Renal cortical epithelial cell (primary cell): ENCODE results near the gene BRF1. TPM values are rescaled to one million over a fixed set of nuclear protein-coding genes. Genes with fewer than 3 reads are reported as not detected.
A peak's percentile ranks its signal among the peaks of the same experiment; 100 is the strongest.
"Not testable (repeated sequence)": the region's sequence is repeated elsewhere in the genome, so short reads cannot be mapped to it uniquely, and the experiment has no call there.

Experiments
- DNase-seq: peaks from one replicate; pipeline ENCODE4 v3.0.0-alpha.2; 2011; ENCODE audit warnings: low read depth
- total RNA-seq: library from RNA; depleted of rRNA; stranded (reverse); fragments of >200 nt; gene quantifications from 2 replicates; pipeline ENCODE4 v1.2.3, GENCODE V29; 2014

The BRF1 gene
- total RNA-seq, 1 donor from 2014 or later = 47.9 TPM

- no peak for DNase-seq
These were observed 31.6 kb upstream of the BRF1 start for GRCh38 chr14:105332350-105332874.

- DNase-seq = no peak
These were observed 31.0 kb upstream of the BRF1 start for GRCh38 chr14:105331575-105332349.

DNA sequence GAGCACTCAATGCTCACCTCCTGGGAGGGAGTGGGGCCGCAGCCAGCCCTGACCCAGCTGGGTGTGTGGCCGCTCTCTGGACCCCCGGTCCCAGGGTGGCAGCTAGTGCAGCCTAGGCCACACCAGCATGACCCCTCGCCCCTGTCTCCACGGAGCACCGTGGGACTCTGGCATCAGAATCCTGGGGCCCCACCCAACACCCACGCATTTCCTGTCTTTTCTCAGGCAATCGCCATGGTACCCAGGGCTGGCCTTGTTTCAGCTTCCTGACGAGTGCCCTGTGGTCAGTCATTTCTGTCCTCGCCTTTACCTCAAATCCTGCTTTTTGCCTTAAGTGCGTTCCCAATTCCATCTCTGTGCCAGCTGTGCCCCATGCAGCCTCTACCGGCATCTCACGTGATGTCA lies 29.7 kb upstream of the BRF1 start:
- DNase-seq = peak; percentile 45

- no peak for DNase-seq
These were observed 28.8 kb upstream of the BRF1 start for GRCh38 chr14:105329411-105330150.

GRCh38 chr14:105328678-105329390 lies 28.0 kb upstream of the BRF1 start:
- DNase-seq = no peak

GRCh38 chr14:105328070-105328677 lies 27.4 kb upstream of the BRF1 start:
- no peak for DNase-seq

GRCh38 chr14:105327695-105328045 lies 26.9 kb upstream of the BRF1 start:
- not testable (repeated sequence) for DNase-seq

GRCh38 chr14:105326891-105327694 lies 26.3 kb upstream of the BRF1 start:
- no peak for DNase-seq

DNA sequence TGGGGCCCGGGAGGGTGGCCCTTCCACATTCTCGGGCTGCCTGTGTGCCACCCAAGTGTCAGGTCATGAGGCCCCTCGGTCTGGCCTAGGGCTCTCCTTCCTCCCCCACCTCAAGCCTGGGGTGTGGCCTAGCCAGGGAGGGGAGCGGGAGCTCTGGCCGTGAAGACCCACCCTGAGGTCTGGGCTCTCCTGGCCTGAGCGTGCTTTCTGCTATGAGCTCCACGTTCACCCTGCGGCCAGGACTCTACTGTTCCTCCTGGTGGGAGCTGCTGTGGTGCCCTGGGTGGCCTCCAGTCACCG lies 25.7 kb upstream of the BRF1 start:
- DNase-seq = no peak

- no peak for DNase-seq
These were observed 25.1 kb upstream of the BRF1 start for GRCh38 chr14:105325716-105326567.

DNA sequence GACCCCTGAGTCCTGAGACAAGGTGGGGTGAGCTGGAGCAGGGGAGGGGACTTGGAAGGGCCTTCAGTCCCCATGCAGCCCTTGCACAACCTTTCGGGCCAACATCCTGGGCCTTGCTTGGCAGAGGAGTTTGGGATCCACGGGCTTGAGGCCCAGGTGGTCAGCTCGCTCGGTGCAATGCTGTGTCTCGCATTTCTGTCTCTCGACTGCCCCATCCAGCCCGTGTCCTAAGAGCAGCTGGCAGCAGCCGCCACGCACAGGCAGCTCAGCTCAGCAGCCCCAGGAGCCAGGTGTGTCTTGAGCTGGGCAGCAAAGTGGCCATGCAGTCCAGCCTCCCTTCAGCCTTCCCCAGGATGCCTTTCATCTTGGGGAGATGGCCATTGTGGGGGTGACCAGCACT lies 24.5 kb upstream of the BRF1 start:
- DNase-seq = no peak

GRCh38 chr14:105324871-105325270 lies 24.1 kb upstream of the BRF1 start:
- no peak for DNase-seq

DNA sequence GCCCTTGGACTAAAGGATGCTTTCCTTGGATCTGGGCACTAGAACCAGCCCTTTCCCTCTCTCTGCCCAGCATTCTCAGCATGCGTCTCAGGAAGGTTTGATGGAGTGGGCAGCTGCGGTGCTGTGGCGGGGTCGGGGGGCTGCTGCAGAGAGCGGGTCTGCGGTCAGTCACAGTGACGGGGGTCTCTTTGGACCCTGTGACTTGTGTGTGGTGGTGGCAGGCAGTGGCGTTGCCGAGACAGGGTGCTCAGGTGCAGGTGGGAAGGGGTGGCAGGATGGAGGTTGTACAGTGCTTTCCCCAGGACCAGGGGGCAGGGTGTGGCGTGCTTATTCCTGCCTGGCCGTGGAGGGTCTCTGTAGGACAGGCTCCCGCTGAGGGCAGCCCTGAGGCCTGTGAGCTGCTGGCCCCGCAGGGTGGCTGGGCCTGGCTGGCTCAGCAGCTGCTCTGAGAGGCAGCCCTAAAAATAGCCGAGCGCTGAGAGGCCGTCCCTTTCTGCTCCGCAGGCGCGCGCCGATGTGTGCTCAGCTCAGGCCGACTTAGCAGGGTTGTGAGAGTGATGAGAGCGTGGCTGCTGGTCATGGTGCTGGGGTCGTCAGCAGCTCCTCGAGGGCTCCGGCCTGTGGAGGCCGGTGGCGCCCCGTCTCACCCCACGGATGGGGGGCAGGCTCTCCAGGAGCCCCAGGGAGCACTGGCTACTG lies 23.4 kb upstream of the BRF1 start:
- DNase-seq = no peak

GRCh38 chr14:105323663-105324062 lies 22.9 kb upstream of the BRF1 start:
- DNase-seq = no peak

DNA sequence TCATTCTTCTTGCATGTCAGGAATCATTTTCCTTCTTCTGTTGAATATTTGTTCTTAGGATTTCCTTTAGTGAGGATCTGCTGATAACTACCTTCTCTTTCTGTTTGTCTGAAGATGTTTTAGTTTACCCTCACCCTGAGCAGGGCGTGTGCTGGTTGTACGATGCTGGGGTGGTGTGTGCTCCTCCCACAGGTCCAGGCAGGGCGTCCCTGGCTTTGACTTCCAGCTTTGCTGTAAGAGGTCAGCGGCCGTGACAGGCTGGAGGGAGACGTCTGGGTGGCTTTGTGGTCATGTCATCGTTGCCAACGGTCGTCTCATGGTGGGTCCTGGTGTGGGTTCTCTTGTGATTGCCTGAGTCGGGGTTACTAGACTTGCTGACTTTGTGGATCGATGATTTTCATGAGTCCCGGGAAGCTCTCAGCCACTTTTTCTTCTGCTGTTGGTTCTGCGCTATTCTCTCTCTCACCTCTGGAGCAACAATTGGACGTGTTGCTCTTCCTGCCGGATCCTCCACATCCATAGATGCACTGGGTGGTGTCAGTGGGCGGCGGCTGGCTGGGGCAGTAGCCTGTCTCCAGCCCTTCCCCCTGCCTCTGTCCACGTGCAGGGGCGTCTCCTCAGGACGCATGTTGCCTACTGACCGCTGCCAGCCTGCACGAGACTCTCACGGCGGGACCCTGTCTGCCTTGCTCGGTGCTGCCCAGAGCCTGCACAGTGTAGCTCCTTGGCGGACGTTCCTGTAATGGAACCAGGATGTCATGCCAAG lies 22.2 kb upstream of the BRF1 start:
- no peak for DNase-seq

DNA sequence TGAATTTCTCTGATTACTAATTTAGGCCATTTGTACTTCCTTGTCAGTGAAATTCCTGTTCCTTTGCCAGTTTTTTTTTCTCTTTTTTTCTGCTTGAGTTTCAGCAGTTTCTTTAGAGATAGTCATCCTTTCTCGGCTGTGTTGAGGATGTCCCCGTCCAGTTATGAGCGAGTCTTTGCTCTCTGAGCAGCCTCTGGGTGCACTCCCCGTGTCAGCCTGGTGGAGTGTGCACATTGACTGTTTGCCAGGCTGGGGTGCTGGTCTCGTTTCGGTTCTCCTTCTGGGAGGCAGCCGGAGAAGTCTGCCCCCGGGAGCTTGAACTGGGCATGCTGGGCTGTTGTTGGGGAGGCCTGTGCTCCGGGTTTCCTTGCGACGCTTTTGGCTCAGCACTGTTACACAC lies 16.7 kb upstream of the BRF1 start:
- DNase-seq = peak; percentile 51

GRCh38 chr14:105316968-105317510 lies 16.2 kb upstream of the BRF1 start:
- no peak for DNase-seq

GRCh38 chr14:105316577-105316941 lies 15.8 kb upstream of the BRF1 start:
- DNase-seq = no peak
